Activated naive CD4-positive, alpha-beta T cell treated with anti-CD3 and anti-CD28 coated beads for 36 hours (primary cell): ENCODE results near the gene IL1RAPL2. TPM values are rescaled to one million over a fixed set of nuclear protein-coding genes. Genes with fewer than 3 reads are reported as not detected.
"Not testable (repeated sequence)": the region's sequence is repeated elsewhere in the genome, so short reads cannot be mapped to it uniquely, and the experiment has no call there.

Experiments
- CTCF ChIA-PET: fragments of 350-600 bp; sonication (Branson Sonifier 250); formaldehyde crosslinking; loops from one replicate; lab custom pipeline; 2021; ENCODE audit warnings: antibody characterized with exemption; lab: Charles Lee
- DNase-seq: peaks from one replicate; pipeline ENCODE4 v3.0.0-alpha.2; 2020
- H3K27ac Mint-ChIP-seq: one replicate; pipeline ENCODE4 v1.8.0; 2021; ENCODE audit warnings: mild to moderate bottlenecking, mixed read lengths
- H3K27me3 Mint-ChIP-seq: one replicate; pipeline ENCODE4 v1.8.0; 2021; ENCODE audit warnings: low read depth, mixed read lengths
- H3K36me3 Mint-ChIP-seq: one replicate; pipeline ENCODE4 v1.8.0; 2021; ENCODE audit warnings: low read depth, mixed read lengths
- H3K4me1 Mint-ChIP-seq: one replicate; pipeline ENCODE4 v1.8.0; 2021; ENCODE audit warnings: low read depth, mixed read lengths
- H3K4me3 Mint-ChIP-seq: one replicate; pipeline ENCODE4 v1.8.0; 2021; ENCODE audit warnings: mild to moderate bottlenecking, moderate library complexity, mixed read lengths
- H3K9me3 Mint-ChIP-seq: one replicate; pipeline ENCODE4 v1.8.0; 2021; ENCODE audit warnings: mixed read lengths
- intact Hi-C: fragments of 100-400 bp; cut with micrococcal nuclease; formaldehyde crosslinking; loops from one replicate; pipeline ENCODE4 v1.15.1; 2023
- total RNA-seq, 2 experiments: library from RNA; stranded (reverse); gene quantifications; one replicate each; pipeline ENCODE4 v1.2.3, GENCODE V29; 2021

The IL1RAPL2 gene
- not detected for total RNA-seq

DNA sequence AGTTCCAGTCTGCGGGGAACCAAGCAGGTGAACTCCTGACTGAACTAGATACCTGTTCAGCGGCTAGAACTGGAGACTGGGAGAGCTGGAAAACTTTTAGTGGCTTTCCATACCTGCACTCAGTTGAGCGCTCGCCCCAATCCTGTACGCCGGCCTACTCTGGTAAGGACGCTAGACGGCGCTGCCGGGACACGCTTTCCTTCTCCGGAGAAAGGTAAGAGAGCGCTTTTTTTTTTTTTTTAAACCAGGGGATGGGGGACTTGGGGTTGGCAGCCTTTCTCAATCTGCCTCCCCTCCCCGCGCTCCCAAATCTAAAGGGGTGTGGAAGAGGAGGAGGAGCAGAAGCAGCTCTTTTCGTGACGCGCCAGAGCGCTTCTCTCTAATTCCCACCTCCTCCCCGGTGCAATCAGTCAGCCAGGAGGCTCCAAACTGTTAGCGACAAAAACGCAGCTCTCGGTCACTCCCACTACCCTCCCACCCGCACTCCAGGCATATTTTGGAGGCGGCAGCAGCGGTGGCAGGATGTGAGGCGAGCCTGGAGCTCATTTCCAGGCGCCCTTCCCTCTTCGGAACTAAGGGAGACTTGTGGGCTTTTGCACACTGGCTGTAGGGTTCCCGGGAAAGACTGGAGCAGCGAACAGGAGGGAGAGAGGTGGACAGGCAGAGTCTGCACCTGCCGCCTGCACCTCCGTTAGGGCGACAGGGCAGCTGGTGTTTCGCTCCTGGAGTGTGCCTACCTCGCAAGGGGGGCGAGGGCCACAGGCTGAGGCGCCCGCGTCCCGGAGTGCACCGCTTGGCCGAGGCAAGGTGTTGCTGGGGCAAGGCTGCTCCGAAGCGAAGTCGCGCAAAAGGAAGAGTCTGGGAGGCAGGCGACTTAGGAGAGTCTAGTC, at the start of gene IL1RAPL2:
TSS of gene IL1RAPL2 (plus strand) at position 409 of the 890 bp plus-strand sequence.
- Mint-ChIP-seq H3K27me3 (peaks cover 25% of the 10 kb centered on the region), H3K27ac (no peak within 1 kb of the TSS), H3K9me3 (no peaks in the 10 kb centered on the region), H3K36me3 (no peaks in the 10 kb centered on the region), H3K4me3 (no peak within 1 kb of the TSS), H3K4me1 (no peaks in the 10 kb centered on the region)
- CTCF ChIA-PET, result interaction anchor here (0.6 to 1.9 kb wide), 3 partner anchors 12 to 427 kb away, joined by 3 to 4 read pairs (median 3); no protein-coding TSS in a partner anchor
- peak; percentile 42 for DNase-seq
- intact Hi-C loops, result loop anchor here (1.0 kb wide), 2 partner anchors 356 to 624 kb away; no protein-coding TSS in a partner anchor

DNA sequence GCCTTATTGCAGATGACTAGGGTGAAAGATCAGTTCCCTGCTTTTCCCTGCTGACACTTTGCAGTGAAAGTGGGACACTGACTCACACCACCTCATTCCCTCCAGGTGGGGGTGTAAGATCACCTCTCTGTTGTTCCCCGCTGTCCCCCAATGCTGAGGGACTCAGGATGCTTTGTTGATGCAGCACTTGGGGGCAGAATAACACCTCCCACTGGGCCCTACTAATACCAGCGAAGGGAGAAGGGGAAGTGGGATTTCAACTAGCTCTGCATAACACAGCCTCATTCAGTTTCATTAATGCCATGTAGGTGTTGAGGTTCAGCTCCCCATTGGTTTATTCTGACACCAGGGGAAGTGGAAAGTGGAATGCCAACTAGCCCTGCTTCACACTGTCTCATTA, 43.6 kb upstream of the IL1RAPL2 start:
- CTCF ChIA-PET, result no interaction called here
- no peak for DNase-seq
- Mint-ChIP-seq H3K36me3 (no peaks in the 10 kb centered on the region), H3K4me1 (no peaks in the 10 kb centered on the region), H3K27ac (no peak overlapping the region), H3K9me3 (peaks cover 4% of the 10 kb centered on the region), H3K27me3 (peaks cover 2% of the 10 kb centered on the region), H3K4me3 (no peak overlapping the region)
- intact Hi-C loops, result no loop called here

DNA sequence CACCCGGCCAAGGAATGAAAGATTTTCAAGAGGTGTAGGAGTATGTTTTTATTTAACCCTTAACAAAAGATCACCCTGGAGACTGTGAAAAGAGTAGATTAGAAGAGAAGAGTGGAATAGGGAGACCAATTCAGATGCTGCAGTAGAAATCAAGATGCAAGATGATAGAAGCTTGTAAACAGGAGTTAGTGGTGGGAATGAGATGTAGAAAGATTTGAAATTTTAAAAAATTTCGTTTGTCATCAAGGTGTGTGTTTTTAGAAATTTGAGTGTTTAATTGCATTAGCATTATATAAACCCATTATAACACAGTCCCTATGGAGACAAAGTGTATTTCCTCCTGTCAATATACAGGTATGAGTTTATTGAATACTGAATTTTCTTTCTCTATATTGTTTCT, 42.1 kb upstream of the IL1RAPL2 start:
- Mint-ChIP-seq H3K4me3 (no peak overlapping the region), H3K4me1 (no peaks in the 10 kb centered on the region), H3K9me3 (peaks cover 4% of the 10 kb centered on the region), H3K27ac (no peak overlapping the region), H3K27me3 (peaks cover 2% of the 10 kb centered on the region), H3K36me3 (no peaks in the 10 kb centered on the region)
- intact Hi-C loops, result no loop called here
- CTCF ChIA-PET, result no interaction called here
- DNase-seq, result no peak

- Mint-ChIP-seq H3K27ac (no peak overlapping the region), H3K9me3 (no peaks in the 10 kb centered on the region), H3K36me3 (no peaks in the 10 kb centered on the region), H3K4me1 (no peaks in the 10 kb centered on the region), H3K27me3 (no peaks in the 10 kb centered on the region), H3K4me3 (no peak overlapping the region)
- CTCF ChIA-PET, result no interaction called here
- intact Hi-C loops, result no loop called here
- no peak for DNase-seq
Observed at GRCh38 chrX:104539081-104539480, 26.9 kb upstream of the IL1RAPL2 start.

GRCh38 chrX:104542447-104542846, 23.6 kb upstream of the IL1RAPL2 start:
- H3K4me3 Mint-ChIP-seq, H3K4me1 Mint-ChIP-seq, H3K9me3 Mint-ChIP-seq, H3K27ac Mint-ChIP-seq, CTCF ChIA-PET, DNase-seq, H3K27me3 Mint-ChIP-seq, H3K36me3 Mint-ChIP-seq, intact Hi-C loops: not testable (repeated sequence)

GRCh38 chrX:104564335-104564734, 1.7 kb upstream of the IL1RAPL2 start:
- DNase-seq, result no peak
- no peaks in the 10 kb centered on the region for H3K36me3 Mint-ChIP-seq
- no peak overlapping the region for H3K4me3 Mint-ChIP-seq
- intact Hi-C loops, result no loop called here
- no peak overlapping the region for H3K27ac Mint-ChIP-seq
- CTCF ChIA-PET, result no interaction called here
- no peaks in the 10 kb centered on the region for H3K9me3 Mint-ChIP-seq
- peaks cover 25% of the 10 kb centered on the region for H3K27me3 Mint-ChIP-seq
- H3K4me1 Mint-ChIP-seq, result no peaks in the 10 kb centered on the region

DNA sequence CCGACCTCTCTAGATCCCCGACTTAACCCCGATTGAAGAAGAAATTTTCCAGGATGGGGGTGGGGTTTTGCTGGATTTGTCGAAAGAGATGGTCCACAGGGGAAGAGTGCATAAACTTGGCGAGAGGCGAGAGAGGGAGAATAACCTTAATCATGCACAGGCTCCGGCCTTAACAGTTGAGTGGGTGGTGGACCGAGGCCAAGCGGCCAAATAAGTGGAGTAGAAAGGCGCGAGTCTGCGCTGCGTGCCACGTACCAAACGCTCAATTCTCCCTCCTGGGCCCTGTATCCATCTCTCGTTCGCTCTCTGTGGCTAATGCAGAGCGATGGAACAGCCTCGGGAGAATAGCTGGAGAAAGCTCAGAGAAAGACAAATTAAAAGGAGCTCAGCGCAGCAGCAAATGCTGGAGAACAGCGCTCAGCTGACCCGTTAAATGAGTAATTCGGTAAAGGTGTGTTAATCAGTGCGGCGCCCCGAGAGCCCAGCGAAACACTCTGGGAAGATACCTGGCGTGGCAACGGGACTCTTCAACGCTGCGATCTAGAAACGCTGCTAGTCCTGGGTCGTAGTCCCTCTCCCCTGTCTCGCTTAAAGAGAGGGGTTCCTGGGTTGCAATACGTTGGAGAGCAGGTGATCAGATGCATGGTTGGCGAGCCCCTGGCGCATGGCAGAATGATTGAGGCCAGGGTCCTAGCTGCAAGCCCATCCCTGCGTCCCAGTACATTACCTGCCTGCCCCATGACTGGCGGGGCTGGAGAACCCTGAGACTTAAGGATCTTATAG, 887 bp upstream of the IL1RAPL2 start:
- Mint-ChIP-seq H3K27me3 (peaks cover 25% of the 10 kb centered on the region), H3K36me3 (no peaks in the 10 kb centered on the region), H3K4me1 (no peaks in the 10 kb centered on the region), H3K4me3 (no peak overlapping the region), H3K27ac (no peak overlapping the region), H3K9me3 (no peaks in the 10 kb centered on the region)
- intact Hi-C loops, result loop anchor here (1.0 kb wide), 2 partner anchors 357 to 625 kb away; no protein-coding TSS in a partner anchor
- CTCF ChIA-PET, result interaction anchor here (1.9 kb wide), 1 partner anchor 357 kb away, joined by 4 read pairs; no protein-coding TSS in a partner anchor
- no peak for DNase-seq

- intact Hi-C loops, result no loop called here
- H3K27ac Mint-ChIP-seq, result no peak overlapping the region
- CTCF ChIA-PET, result interaction anchor here (0.6 to 1.9 kb wide), 2 partner anchors 13 to 355 kb away, joined by 3 to 4 read pairs; no protein-coding TSS in a partner anchor
- no peak for DNase-seq
- no peaks in the 10 kb centered on the region for H3K9me3 Mint-ChIP-seq
- H3K4me1 Mint-ChIP-seq, result no peaks in the 10 kb centered on the region
- H3K27me3 Mint-ChIP-seq, result peaks cover 25% of the 10 kb centered on the region
- no peaks in the 10 kb centered on the region for H3K36me3 Mint-ChIP-seq
- no peak overlapping the region for H3K4me3 Mint-ChIP-seq
Observed at GRCh38 chrX:104566681-104567501, 892 bp downstream of the IL1RAPL2 start.

GRCh38 chrX:104567506-104567905, 1.5 kb downstream of the IL1RAPL2 start:
- Mint-ChIP-seq H3K4me3 (no peak overlapping the region), H3K27ac (no peak overlapping the region), H3K4me1 (no peaks in the 10 kb centered on the region), H3K36me3 (no peaks in the 10 kb centered on the region), H3K9me3 (no peaks in the 10 kb centered on the region), H3K27me3 (peaks cover 25% of the 10 kb centered on the region)
- CTCF ChIA-PET, result interaction anchor here (0.7 kb wide), 1 partner anchor 114 kb away, joined by 4 read pairs; no protein-coding TSS in a partner anchor
- intact Hi-C loops, result no loop called here
- DNase-seq, result no peak

- H3K9me3 Mint-ChIP-seq, result no peaks in the 10 kb centered on the region
- H3K27me3 Mint-ChIP-seq, result peaks cover 24% of the 10 kb centered on the region
- CTCF ChIA-PET, result interaction anchor here (0.7 kb wide), 1 partner anchor 115 kb away, joined by 4 read pairs; no protein-coding TSS in a partner anchor
- no peak overlapping the region for H3K27ac Mint-ChIP-seq
- no peak for DNase-seq
- no peaks in the 10 kb centered on the region for H3K36me3 Mint-ChIP-seq
- H3K4me1 Mint-ChIP-seq, result no peaks in the 10 kb centered on the region
- H3K4me3 Mint-ChIP-seq, result no peak overlapping the region
- intact Hi-C loops, result no loop called here
Observed at GRCh38 chrX:104568304-104568915, 2.4 kb downstream of the IL1RAPL2 start.

DNA sequence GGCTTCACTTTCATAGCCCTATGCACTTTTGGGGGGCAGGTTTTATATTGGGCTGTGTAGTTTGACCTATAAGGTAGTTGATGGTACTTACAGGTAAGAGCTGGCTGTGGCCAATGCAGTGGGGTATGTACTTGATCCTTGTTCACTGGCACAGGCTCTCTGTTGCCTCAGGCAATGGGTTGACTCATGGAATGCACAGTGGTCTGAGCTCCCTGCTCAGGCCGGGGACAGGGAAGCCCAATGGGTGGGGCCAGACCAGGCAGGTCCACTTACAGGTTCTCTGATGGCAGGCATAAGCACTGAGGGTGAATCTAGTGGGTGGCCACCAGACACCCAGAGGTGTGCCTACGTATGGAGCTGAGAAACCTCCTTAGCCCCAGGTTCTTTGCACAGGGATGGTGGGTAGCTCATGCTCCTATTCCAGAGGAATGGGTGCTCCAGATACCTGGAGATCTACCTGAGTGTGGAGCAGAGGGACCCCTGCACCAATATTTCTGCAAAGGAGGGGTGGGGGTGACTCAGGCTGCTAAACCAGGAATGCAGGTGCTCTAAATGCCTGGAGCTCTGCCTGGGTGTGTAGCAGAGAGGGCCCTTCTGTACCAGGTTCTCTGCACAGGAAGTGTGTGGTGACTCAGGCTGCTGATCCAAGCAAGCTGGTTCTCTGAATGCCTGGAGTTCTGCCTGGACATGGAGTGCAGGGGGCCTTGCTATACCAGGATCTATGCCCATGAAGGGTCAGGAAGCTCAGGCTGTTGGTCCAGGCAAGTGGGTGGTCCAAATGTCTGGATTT, 52.3 kb downstream of the IL1RAPL2 start:
- Mint-ChIP-seq H3K9me3 (no peaks in the 10 kb centered on the region), H3K4me1 (no peaks in the 10 kb centered on the region), H3K36me3 (no peaks in the 10 kb centered on the region), H3K4me3 (no peak overlapping the region), H3K27ac (no peak overlapping the region), H3K27me3 (no peaks in the 10 kb centered on the region)
- no peak for DNase-seq
- CTCF ChIA-PET, result no interaction called here
- intact Hi-C loops, result no loop called here
